Measurements from ENCODE around the gene ARF5.

Gene ARF5

GRCh38 chr7:127598318-127598717, 10.1 kb downstream of the ARF5 start:
- Histone ChIP-seq H3K79me1 (ENCODE audit: low read depth, low read length) (peaks cover 1% of the 10 kb centered on the region), H2BK15ac (ENCODE audit: low read length) (no peak overlapping the region), H3K4ac (ENCODE audit: low read length) (no peak overlapping the region), H3K4me2 (ENCODE audit: insufficient read depth, low read length, poor library complexity, severe bottlenecking) (no peak overlapping the region), H3K9ac (ENCODE audit: low read depth, low read length, poor library complexity) (no peak overlapping the region), H2BK120ac (ENCODE audit: low read depth, low read length) (no peak overlapping the region), H3K36me3 (replicated peaks in 1 of 2; ENCODE audit: control insufficient read depth in 2 of 2, insufficient read depth in 2 of 2, low read length in 2 of 2) (no peaks in the 10 kb centered on the region), H2BK5ac (ENCODE audit: low read length) (peak overlapping the region; percentile 29), H3K27me3 (ENCODE audit: control insufficient read depth in 3 of 3, insufficient read depth in 3 of 3, low read depth in 1 of 3, low read length in 3 of 3) (peaks cover 0 to 2% (median 2%) of the 10 kb centered on the region in 3 experiments), H3K4me1 (ENCODE audit: control insufficient read depth in 2 of 2, insufficient read depth in 1 of 2, low read depth in 1 of 2, low read length in 2 of 2) (peaks cover 0 to 5% of the 10 kb centered on the region in 2 donors), H4K91ac (ENCODE audit: low read depth, low read length, poor library complexity) (no peak overlapping the region), H2BK12ac (ENCODE audit: low read length) (no peak overlapping the region), H3K4me3 (ENCODE audit: low read length in 2 of 2) (no peak overlapping the region), H3K23ac (ENCODE audit: low read depth, low read length, poor library complexity) (no peak overlapping the region), H3K27ac (replicated peaks; ENCODE audit: low read length) (no peak overlapping the region), H4K8ac (ENCODE audit: low read depth, low read length) (no peak overlapping the region), H2AK5ac (ENCODE audit: low read depth, low read length) (no peak overlapping the region), H3K14ac (ENCODE audit: low read length) (no peak overlapping the region), H3K18ac (ENCODE audit: low read length) (no peak overlapping the region), H3K9me3 (replicated peaks in 1 of 2; ENCODE audit: control insufficient read depth in 2 of 2, insufficient read depth in 1 of 2, low read depth in 1 of 2, low read length in 2 of 2) (no peaks in the 10 kb centered on the region), H2AFZ (ENCODE audit: low read length) (no peak overlapping the region)
- DNase-seq (ENCODE audit: low spot score): no peak
- no CpG with 5 or more reads among the region's 6 CpGs for WGBS, 2 donors (ENCODE audit: extremely low coverage in 2 of 2, insufficient read length in 2 of 2, insufficient replicate concordance in 1 of 2)

GRCh38 chr7:127600885-127601284, 12.7 kb downstream of the ARF5 start:
- Histone ChIP-seq H3K79me1 (ENCODE audit: low read depth, low read length) (no peaks in the 10 kb centered on the region), H3K4me1 (ENCODE audit: control insufficient read depth in 2 of 2, insufficient read depth in 1 of 2, low read depth in 1 of 2, low read length in 2 of 2) (peaks cover 0 to 5% of the 10 kb centered on the region in 2 donors), H2BK12ac (ENCODE audit: low read length) (no peak overlapping the region), H3K9ac (ENCODE audit: low read depth, low read length, poor library complexity) (no peak overlapping the region), H2BK120ac (ENCODE audit: low read depth, low read length) (no peak overlapping the region), H4K91ac (ENCODE audit: low read depth, low read length, poor library complexity) (no peak overlapping the region), H3K36me3 (replicated peaks in 1 of 2; ENCODE audit: control insufficient read depth in 2 of 2, insufficient read depth in 2 of 2, low read length in 2 of 2) (no peaks in the 10 kb centered on the region), H3K4me3 (ENCODE audit: low read length in 2 of 2) (no peak overlapping the region), H3K4me2 (ENCODE audit: insufficient read depth, low read length, poor library complexity, severe bottlenecking) (no peak overlapping the region), H3K27ac (replicated peaks; ENCODE audit: low read length) (no peak overlapping the region), H3K9me3 (replicated peaks in 1 of 2; ENCODE audit: control insufficient read depth in 2 of 2, insufficient read depth in 1 of 2, low read depth in 1 of 2, low read length in 2 of 2) (no peaks in the 10 kb centered on the region), H2BK15ac (ENCODE audit: low read length) (no peak overlapping the region), H2AFZ (ENCODE audit: low read length) (no peak overlapping the region), H3K14ac (ENCODE audit: low read length) (no peak overlapping the region), H3K23ac (ENCODE audit: low read depth, low read length, poor library complexity) (no peak overlapping the region), H2BK5ac (ENCODE audit: low read length) (no peak overlapping the region), H2AK5ac (ENCODE audit: low read depth, low read length) (no peak overlapping the region), H4K8ac (ENCODE audit: low read depth, low read length) (no peak overlapping the region), H3K4ac (ENCODE audit: low read length) (no peak overlapping the region), H3K27me3 (ENCODE audit: control insufficient read depth in 3 of 3, insufficient read depth in 3 of 3, low read depth in 1 of 3, low read length in 3 of 3) (peaks cover 0 to 6% (median 0%) of the 10 kb centered on the region in 3 experiments), H3K18ac (ENCODE audit: low read length) (no peak overlapping the region)
- no peak for DNase-seq (ENCODE audit: low spot score)
- no CpG with 5 or more reads among the region's 3 CpGs for whole genome bisulfite sequencing, 2 donors (ENCODE audit: extremely low coverage in 2 of 2, insufficient read length in 2 of 2, insufficient replicate concordance in 1 of 2)

- H2BK120ac ChIP-seq (ENCODE audit: low read depth, low read length): no peak overlapping the region
- no peak for DNase-seq (ENCODE audit: low spot score)
- H3K14ac ChIP-seq (ENCODE audit: low read length): no peak overlapping the region
- H3K79me1 ChIP-seq (ENCODE audit: low read depth, low read length): no peaks in the 10 kb centered on the region
- peaks cover 0 to 3% (median 0%) of the 10 kb centered on the region in 3 experiments for H3K27me3 ChIP-seq (ENCODE audit: control insufficient read depth in 3 of 3, insufficient read depth in 3 of 3, low read depth in 1 of 3, low read length in 3 of 3)
- H3K4me2 ChIP-seq (ENCODE audit: insufficient read depth, low read length, poor library complexity, severe bottlenecking): no peak overlapping the region
- H3K23ac ChIP-seq (ENCODE audit: low read depth, low read length, poor library complexity): no peak overlapping the region
- no peaks in the 10 kb centered on the region for H3K4me1 ChIP-seq (ENCODE audit: control insufficient read depth in 2 of 2, insufficient read depth in 1 of 2, low read depth in 1 of 2, low read length in 2 of 2)
- WGBS, 2 donors (ENCODE audit: extremely low coverage in 2 of 2, insufficient read length in 2 of 2, insufficient replicate concordance in 1 of 2): no CpG with 5 or more reads among the region's 6 CpGs
- no peak overlapping the region for H3K4ac ChIP-seq (ENCODE audit: low read length)
- peaks cover 3 to 4% of the 10 kb centered on the region in 2 donors for H3K9me3 ChIP-seq (replicated peaks in 1 of 2; ENCODE audit: control insufficient read depth in 2 of 2, insufficient read depth in 1 of 2, low read depth in 1 of 2, low read length in 2 of 2)
- H3K4me3 ChIP-seq (ENCODE audit: low read length in 2 of 2): no peak overlapping the region
- H4K91ac ChIP-seq (ENCODE audit: low read depth, low read length, poor library complexity): no peak overlapping the region
- no peak overlapping the region for H4K8ac ChIP-seq (ENCODE audit: low read depth, low read length)
- H2AK5ac ChIP-seq (ENCODE audit: low read depth, low read length): no peak overlapping the region
- H2BK12ac ChIP-seq (ENCODE audit: low read length): no peak overlapping the region
- H2AFZ ChIP-seq (ENCODE audit: low read length): no peak overlapping the region
- H2BK5ac ChIP-seq (ENCODE audit: low read length): no peak overlapping the region
- no peak overlapping the region for H3K18ac ChIP-seq (ENCODE audit: low read length)
- no peaks in the 10 kb centered on the region for H3K36me3 ChIP-seq (replicated peaks in 1 of 2; ENCODE audit: control insufficient read depth in 2 of 2, insufficient read depth in 2 of 2, low read length in 2 of 2)
- no peak overlapping the region for H2BK15ac ChIP-seq (ENCODE audit: low read length)
- H3K9ac ChIP-seq (ENCODE audit: low read depth, low read length, poor library complexity): no peak overlapping the region
- no peak overlapping the region for H3K27ac ChIP-seq (replicated peaks; ENCODE audit: low read length)
These were observed 20.2 kb downstream of the ARF5 start for GRCh38 chr7:127608446-127608845.

GRCh38 chr7:127609297-127609696, 21.1 kb downstream of the ARF5 start:
- Histone ChIP-seq H3K4me2 (ENCODE audit: insufficient read depth, low read length, poor library complexity, severe bottlenecking) (no peak overlapping the region), H4K91ac (ENCODE audit: low read depth, low read length, poor library complexity) (no peak overlapping the region), H2BK15ac (ENCODE audit: low read length) (no peak overlapping the region), H3K79me1 (ENCODE audit: low read depth, low read length) (no peaks in the 10 kb centered on the region), H3K14ac (ENCODE audit: low read length) (peak overlapping the region; percentile 84), H2AFZ (ENCODE audit: low read length) (no peak overlapping the region), H3K4me1 (ENCODE audit: control insufficient read depth in 2 of 2, insufficient read depth in 1 of 2, low read depth in 1 of 2, low read length in 2 of 2) (no peaks in the 10 kb centered on the region), H2AK5ac (ENCODE audit: low read depth, low read length) (no peak overlapping the region), H3K36me3 (replicated peaks in 1 of 2; ENCODE audit: control insufficient read depth in 2 of 2, insufficient read depth in 2 of 2, low read length in 2 of 2) (no peaks in the 10 kb centered on the region), H2BK5ac (ENCODE audit: low read length) (no peak overlapping the region), H3K27me3 (ENCODE audit: control insufficient read depth in 3 of 3, insufficient read depth in 3 of 3, low read depth in 1 of 3, low read length in 3 of 3) (peaks cover 0 to 3% (median 0%) of the 10 kb centered on the region in 3 experiments), H3K27ac (replicated peaks; ENCODE audit: low read length) (no peak overlapping the region), H3K23ac (ENCODE audit: low read depth, low read length, poor library complexity) (no peak overlapping the region), H3K4me3 (ENCODE audit: low read length in 2 of 2) (peak overlapping the region in 1 of 2 donors; percentile 56), H2BK12ac (ENCODE audit: low read length) (no peak overlapping the region), H3K9ac (ENCODE audit: low read depth, low read length, poor library complexity) (no peak overlapping the region), H3K4ac (ENCODE audit: low read length) (no peak overlapping the region), H4K8ac (ENCODE audit: low read depth, low read length) (no peak overlapping the region), H3K18ac (ENCODE audit: low read length) (no peak overlapping the region), H2BK120ac (ENCODE audit: low read depth, low read length) (no peak overlapping the region), H3K9me3 (replicated peaks in 1 of 2; ENCODE audit: control insufficient read depth in 2 of 2, insufficient read depth in 1 of 2, low read depth in 1 of 2, low read length in 2 of 2) (peaks cover 3 to 4% of the 10 kb centered on the region in 2 donors)
- no CpG with 5 or more reads among the region's 6 CpGs for WGBS, 2 donors (ENCODE audit: extremely low coverage in 2 of 2, insufficient read length in 2 of 2, insufficient replicate concordance in 1 of 2)
- no peak for DNase-seq (ENCODE audit: low spot score)
